ENCODE measurements around the gene SLC30A10.
"Not testable (repeated sequence)": the region's sequence is repeated elsewhere in the genome, so short reads cannot be mapped to it uniquely, and the experiment has no call there.

Gene SLC30A10

GRCh38 chr1:219926363-219926998 is 1.9 kb downstream of the SLC30A10 start:
- no peak for DNase-seq

GRCh38 chr1:219924342-219924741 is 4.0 kb downstream of the SLC30A10 start:
- no peak for DNase-seq

- DNase-seq = no peak
Measured at GRCh38 chr1:219917851-219918466, 10.4 kb downstream of the SLC30A10 start.

- no peak for DNase-seq
Measured at GRCh38 chr1:219917281-219917680, 11.1 kb downstream of the SLC30A10 start.

- no peak for DNase-seq
Measured at GRCh38 chr1:219916257-219916656, 12.1 kb downstream of the SLC30A10 start.

- no peak for DNase-seq
Measured at GRCh38 chr1:219913005-219913770, 15.2 kb downstream of the SLC30A10 start.

GRCh38 chr1:219910716-219911115 is 17.6 kb downstream of the SLC30A10 start:
- DNase-seq = no peak

- DNase-seq = no peak
Measured at GRCh38 chr1:219909476-219909875, 18.9 kb downstream of the SLC30A10 start.

- DNase-seq = no peak
Measured at GRCh38 chr1:219908170-219908569, 20.2 kb downstream of the SLC30A10 start.

- DNase-seq = no peak
Measured at GRCh38 chr1:219907772-219908070, 20.6 kb downstream of the SLC30A10 start.

- DNase-seq = no peak
Measured at GRCh38 chr1:219906924-219907771, 21.2 kb downstream of the SLC30A10 start.

- not testable (repeated sequence) for DNase-seq
Measured at GRCh38 chr1:219906565-219906923, 21.8 kb downstream of the SLC30A10 start.

GRCh38 chr1:219905524-219905923 is 22.8 kb downstream of the SLC30A10 start:
- no peak for DNase-seq

- DNase-seq = no peak
Measured at GRCh38 chr1:219904934-219905333, 23.4 kb downstream of the SLC30A10 start.

GRCh38 chr1:219903353-219903871 is 24.9 kb downstream of the SLC30A10 start:
- DNase-seq = no peak

- no peak for DNase-seq
Measured at GRCh38 chr1:219902951-219903350, 25.4 kb downstream of the SLC30A10 start.

- no peak for DNase-seq
Measured at GRCh38 chr1:219900882-219901281, 27.5 kb downstream of the SLC30A10 start.

GRCh38 chr1:219900201-219900600 is 28.2 kb downstream of the SLC30A10 start:
- no peak for DNase-seq

GRCh38 chr1:219898375-219898774 is 30.0 kb downstream of the SLC30A10 start:
- DNase-seq = no peak

- DNase-seq = no peak
Measured at GRCh38 chr1:219897914-219898313, 30.4 kb downstream of the SLC30A10 start.

GRCh38 chr1:219892271-219892670 is 36.1 kb downstream of the SLC30A10 start:
- not testable (repeated sequence) for DNase-seq

GRCh38 chr1:219891846-219892245 is 36.5 kb downstream of the SLC30A10 start:
- DNase-seq = not testable (repeated sequence)

GRCh38 chr1:219888667-219889066 is 39.7 kb downstream of the SLC30A10 start:
- DNase-seq = not testable (repeated sequence)
